Thyroid gland (tissue), 4 donors: Measurements from ENCODE around the gene PPP4R2.

Experiments
- POLR2A ChIP-seq, 2 donors: fragments of 450-650 bp; IDR thresholded peaks; one replicate each; pipeline ENCODE4 v1.6.1; 2017; ENCODE audit warnings: antibody characterized with exemption in 2 of 2, mild to moderate bottlenecking in 2 of 2, moderate library complexity in 1 of 2
- TF ChIP-seq, protein P1 (sequence below), 6 experiments: fragments of 200-600 bp in 3 of 6; fragments of 450-650 bp in 3 of 6; sonication (generic) in 3 of 6; IDR thresholded peaks; one replicate each; pipeline ENCODE4 v1.5.1; 2016 to 2019; ENCODE audit warnings: antibody characterized with exemption in 6 of 6, mild to moderate bottlenecking in 2 of 6, inconsistent platforms in 1 of 6, moderate library complexity in 1 of 6

DNA sequence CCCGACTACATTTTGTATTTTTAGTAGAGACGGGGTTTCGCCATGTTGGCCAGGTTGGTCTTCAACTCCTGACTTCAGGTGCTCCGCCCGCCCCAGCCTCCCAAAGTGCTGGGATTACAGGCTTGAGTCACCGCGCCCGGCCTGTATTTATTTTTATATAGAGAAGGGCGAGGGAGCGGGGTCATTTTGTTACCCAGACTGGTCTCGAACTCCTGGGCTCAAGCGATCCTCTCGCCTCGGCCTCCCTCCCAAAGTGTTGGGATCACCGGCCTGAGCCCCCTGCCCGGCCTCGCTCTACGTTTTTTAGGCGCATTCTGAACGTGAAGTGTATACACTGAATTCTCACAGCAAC lies 514 bp upstream of the PPP4R2 start:
- TF ChIP-seq POLR2A (IDR thresholded peaks at IDR 0.05): no peak
- TF ChIP-seq, protein P1, sequence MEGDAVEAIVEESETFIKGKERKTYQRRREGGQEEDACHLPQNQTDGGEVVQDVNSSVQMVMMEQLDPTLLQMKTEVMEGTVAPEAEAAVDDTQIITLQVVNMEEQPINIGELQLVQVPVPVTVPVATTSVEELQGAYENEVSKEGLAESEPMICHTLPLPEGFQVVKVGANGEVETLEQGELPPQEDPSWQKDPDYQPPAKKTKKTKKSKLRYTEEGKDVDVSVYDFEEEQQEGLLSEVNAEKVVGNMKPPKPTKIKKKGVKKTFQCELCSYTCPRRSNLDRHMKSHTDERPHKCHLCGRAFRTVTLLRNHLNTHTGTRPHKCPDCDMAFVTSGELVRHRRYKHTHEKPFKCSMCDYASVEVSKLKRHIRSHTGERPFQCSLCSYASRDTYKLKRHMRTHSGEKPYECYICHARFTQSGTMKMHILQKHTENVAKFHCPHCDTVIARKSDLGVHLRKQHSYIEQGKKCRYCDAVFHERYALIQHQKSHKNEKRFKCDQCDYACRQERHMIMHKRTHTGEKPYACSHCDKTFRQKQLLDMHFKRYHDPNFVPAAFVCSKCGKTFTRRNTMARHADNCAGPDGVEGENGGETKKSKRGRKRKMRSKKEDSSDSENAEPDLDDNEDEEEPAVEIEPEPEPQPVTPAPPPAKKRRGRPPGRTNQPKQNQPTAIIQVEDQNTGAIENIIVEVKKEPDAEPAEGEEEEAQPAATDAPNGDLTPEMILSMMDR (IDR thresholded peaks at IDR 0.05): no peak
